DMS53 (cell line): ENCODE data around the gene CCDC194.

ENCODE experiments used
- DNase-seq: peaks from one replicate; lab custom pipeline; 2025; lab: John Stamatoyannopoulos, UW

CCDC194 gene, protein sequence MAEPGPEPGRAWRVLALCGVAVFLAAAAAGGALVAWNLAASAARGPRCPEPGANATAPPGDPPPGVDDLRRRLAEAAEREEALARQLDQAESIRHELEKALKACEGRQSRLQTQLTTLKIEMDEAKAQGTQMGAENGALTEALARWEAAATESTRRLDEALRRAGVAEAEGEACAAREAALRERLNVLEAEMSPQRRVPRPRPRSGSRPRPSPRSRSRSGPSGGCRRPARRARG

GRCh38 chr19:17393914-17394313 lies at the start of gene CCDC194:
TSS of gene CCDC194 (minus strand) at chr19:17394196. CDS start at chr19:17394158, 38 bp downstream.
- DNase-seq: peak; percentile 15

DNA sequence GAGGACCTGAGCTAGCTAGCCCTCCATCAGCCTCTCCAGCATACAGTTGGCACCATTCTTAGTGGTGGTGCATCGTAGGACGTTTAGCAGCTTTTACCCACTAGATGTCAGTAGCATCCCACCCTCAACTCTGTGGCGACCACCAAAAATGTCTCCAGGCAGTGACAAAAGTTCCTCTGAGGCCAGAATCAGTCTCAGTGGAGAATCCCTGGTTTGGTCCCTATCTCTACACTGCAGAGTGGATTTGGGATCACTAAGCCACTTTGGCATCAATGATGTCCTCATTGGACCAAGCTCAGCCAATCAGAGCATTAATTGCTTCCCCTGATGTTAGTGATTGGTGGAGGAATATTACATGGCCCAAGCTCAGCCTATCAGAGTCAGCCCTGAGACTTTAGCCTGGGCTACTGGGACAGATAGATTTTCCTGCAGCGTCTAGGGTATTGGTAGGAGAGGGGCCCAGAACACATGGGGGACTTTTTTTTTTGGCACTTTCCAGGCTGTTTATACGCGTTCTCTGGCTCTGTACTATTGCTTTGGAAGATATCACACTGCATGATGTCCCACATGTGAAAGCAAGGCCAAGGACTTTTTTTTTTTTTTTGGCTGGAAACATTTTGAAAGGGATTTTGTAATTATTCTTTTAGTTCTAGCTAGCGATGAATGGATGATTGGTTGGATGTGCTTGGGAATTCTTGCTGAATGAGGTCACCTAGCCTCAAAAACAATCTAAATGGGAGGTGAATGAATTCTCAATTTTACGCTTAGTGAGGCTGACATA lies 47.4 kb upstream of the CCDC194 start:
- peak; percentile 17 for DNase-seq

GRCh38 chr19:17436874-17437267 lies 42.9 kb upstream of the CCDC194 start:
- DNase-seq: no peak

- no peak for DNase-seq
These were observed 42.3 kb upstream of the CCDC194 start for GRCh38 chr19:17436094-17436873.

DNA sequence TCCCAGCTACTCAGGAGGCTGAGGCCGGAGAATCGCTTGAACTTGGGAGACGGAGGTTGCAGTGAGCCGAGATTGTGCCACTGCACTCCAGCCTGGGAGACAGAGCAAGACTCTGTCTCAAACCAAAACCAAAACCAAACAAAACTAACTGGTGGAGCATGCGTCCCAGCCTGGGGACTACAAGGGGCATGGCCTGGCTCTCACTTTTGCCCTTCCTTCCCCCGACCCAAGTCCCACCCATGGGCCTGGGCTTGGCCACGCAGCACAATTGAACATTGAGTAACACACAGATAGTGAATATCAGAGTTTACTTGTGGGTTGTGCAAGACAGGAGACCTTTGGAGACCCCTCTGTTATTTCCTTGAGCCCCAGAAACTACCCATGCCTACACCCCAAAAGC lies 41.2 kb upstream of the CCDC194 start:
- DNase-seq: no peak

- no peak for DNase-seq
These were observed 37.4 kb upstream of the CCDC194 start for GRCh38 chr19:17431417-17431816.

DNA sequence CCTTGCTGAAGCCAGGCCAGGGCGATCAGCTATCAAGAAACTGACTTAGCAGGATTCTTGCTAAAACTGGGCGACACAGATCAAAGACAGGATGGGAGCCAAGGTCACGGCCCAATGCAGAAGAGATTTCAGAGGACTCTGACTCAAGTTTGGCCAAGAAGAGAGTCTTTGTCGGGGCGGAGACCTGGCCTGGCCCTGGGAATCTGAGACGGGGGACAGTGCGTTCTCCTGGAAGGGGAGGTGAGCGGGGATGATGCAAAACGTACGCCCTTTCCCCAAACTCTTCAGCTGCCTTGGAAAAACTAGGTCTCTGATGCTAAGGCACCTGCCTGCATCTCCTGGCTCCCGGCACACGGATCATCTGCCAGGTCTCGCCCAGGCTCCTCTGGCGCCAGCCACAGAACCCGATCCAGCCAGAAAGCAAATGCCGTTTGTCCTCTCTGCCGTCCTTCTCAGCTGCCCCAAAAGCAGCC lies 35.7 kb upstream of the CCDC194 start:
- no peak for DNase-seq

GRCh38 chr19:17424743-17425365 lies 30.9 kb upstream of the CCDC194 start:
- peak; percentile 45 for DNase-seq

- DNase-seq: no peak
These were observed 29.6 kb upstream of the CCDC194 start for GRCh38 chr19:17423429-17424208.

GRCh38 chr19:17421942-17422341 lies 27.9 kb upstream of the CCDC194 start:
- DNase-seq: no peak

- peak; percentile 27 for DNase-seq
These were observed 26.5 kb upstream of the CCDC194 start for GRCh38 chr19:17420475-17420924.

DNA sequence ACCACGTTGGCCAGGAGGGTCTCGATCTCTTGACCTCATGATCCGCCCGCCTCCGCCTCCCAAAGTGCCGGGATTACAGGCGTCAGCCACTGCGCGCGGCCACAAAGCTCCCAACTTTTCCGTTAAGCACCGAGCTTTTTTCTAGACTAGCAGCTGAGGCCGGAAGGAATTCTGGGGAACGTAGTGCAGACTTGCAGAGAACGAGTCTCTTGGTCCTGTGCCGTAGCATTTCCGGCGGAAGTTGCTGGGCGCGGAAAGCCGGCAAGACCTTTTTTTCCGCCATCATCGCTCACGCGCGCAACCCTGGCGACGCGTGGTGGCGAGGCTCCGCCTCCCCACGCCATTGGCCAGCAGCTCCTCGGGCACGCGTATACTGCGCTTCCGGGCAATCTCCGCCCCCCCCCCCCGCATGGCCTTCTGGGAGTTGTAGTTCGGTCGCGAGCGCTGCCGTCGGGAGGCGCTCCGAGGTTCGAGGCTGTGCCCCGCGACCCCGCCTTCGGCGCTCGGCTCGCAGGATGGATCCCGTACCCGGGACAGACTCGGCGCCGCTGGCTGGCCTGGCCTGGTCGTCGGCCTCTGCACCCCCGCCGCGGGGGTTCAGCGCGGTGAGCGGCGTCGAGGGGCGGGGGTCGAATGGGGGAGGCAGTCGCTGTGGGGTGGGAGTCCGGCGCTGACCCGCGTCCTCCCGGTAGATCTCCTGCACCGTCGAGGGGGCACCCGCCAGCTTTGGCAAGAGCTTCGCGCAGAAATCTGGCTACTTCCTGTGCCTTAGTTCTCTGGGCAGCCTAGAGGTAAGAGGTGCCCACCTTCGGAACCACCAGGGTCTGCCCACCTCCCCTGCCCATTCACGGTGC lies 25.9 kb upstream of the CCDC194 start, which contains the start of gene MVB12A:
TSS of gene MVB12A (plus strand) at position 427 of the 854 bp plus-strand sequence. CDS start at position 516, 89 bp downstream.
- peak; percentile 98 for DNase-seq

GRCh38 chr19:17419154-17419620 lies 25.2 kb upstream of the CCDC194 start:
- no peak for DNase-seq

DNA sequence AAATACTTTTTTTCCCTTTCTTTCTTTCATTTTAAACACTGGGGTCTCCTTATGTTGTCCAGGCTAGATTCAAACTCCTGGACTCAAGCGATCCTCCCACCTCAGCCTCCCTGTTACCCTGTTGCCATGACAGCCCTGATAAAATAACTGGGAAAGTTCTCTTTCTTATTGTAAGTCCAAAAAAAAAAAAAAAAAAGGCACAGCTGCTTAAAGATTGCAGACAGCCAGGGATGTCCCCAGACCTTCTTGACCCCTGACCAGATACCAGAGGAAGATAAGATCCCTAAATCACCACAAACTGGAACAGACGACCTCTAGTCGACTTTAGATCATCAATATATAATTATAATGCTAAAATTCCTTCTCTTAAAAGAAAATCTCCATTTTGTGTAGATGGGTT lies 24.7 kb upstream of the CCDC194 start:
- no peak for DNase-seq

DNA sequence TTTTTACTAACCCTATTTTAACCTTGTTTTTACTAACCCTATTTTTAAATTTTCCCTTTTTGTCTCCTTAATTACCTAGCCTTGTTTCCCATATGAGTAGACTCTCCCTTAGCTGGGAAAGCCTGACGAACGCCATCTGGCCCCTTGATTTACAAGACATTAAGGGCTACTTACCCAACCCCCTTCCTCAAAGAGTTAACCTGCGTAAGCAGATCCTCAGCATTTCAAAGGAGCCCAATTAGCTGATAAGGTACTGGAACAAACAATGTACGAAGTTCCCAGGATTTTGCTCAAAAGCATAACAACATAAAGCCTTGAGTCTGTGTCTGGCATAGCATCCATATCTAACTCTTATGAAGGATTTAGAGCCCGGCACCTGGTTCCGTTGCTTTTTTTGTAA lies 21.1 kb upstream of the CCDC194 start:
- DNase-seq: no peak

- DNase-seq: no peak
These were observed 20.1 kb upstream of the CCDC194 start for GRCh38 chr19:17414097-17414496.

DNA sequence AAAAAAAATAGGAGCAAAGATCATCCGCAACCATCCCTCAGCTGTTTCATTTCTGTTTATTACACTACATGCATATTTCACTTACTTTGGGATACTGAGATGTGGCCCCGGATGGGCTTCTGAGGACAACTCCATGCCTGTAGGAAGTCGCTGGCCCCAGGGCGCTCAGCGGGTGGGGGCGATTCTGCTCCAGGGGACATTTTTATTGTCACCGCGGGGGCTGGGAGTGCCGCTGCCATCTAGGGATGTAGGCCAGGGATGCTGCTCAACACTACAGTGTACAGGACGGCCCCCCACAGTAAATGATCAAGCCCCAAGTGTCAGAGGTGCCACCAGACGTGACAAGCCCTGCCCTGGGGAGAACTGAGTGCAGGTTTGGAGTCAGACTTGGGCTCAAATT lies 17.8 kb upstream of the CCDC194 start:
- no peak for DNase-seq

GRCh38 chr19:17409990-17410389 lies 16.0 kb upstream of the CCDC194 start:
- DNase-seq: no peak

DNA sequence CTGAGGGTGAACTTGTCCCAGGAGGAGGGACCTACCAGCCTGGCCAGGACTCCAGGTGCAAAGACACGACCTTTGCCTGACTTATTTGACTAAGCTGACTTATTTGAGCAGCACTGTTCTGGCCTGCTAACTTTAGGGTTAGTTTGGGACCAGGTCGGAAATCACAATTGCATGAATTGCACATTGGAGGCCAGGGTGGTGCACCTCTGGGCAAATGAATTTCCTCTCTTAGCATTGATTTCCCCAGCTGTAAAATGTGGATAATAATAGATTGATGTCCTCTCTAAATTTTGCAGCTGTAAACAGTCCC lies 12.8 kb upstream of the CCDC194 start:
- DNase-seq: no peak
